DOHH2 (cell line): ENCODE measurements around the gene HLA-F.

Experiments
- H3F3A ChIP-seq: fragments of 200-600 bp; sonication (generic), shearing (Covaris generic); 2 replicates; pipeline ENCODE4 v1.6.0; 2016; ENCODE audit warnings: antibody characterized with exemption, mild to moderate bottlenecking; ENCODE audit not compliant: control insufficient read depth, insufficient read depth
- H3K27ac ChIP-seq: fragments of 200-600 bp; sonication (generic); 2 replicates; pipeline ENCODE4 v1.5.1; 2014; ENCODE audit warnings: low read depth, mild to moderate bottlenecking, low read length, moderate library complexity
- H3K27me3 ChIP-seq: fragments of 200-600 bp; sonication (generic); 2 replicates; pipeline ENCODE4 v1.6.1; 2014; ENCODE audit warnings: mild to moderate bottlenecking, low read length, mixed read lengths; ENCODE audit not compliant: control insufficient read depth
- H3K36me3 ChIP-seq: fragments of 200-600 bp; sonication (generic); 2 replicates; pipeline ENCODE4 v1.6.1; 2014; ENCODE audit warnings: mild to moderate bottlenecking, low read length, moderate library complexity, mixed read lengths; ENCODE audit not compliant: control insufficient read depth
- H3K4me1 ChIP-seq: fragments of 200-600 bp; sonication (generic); 2 replicates; pipeline ENCODE4 v1.6.1; 2014; ENCODE audit warnings: mild to moderate bottlenecking, low read length, mixed read lengths; ENCODE audit not compliant: control insufficient read depth
- H3K4me2 ChIP-seq: fragments of 200-600 bp; sonication (generic); 2 replicates; pipeline ENCODE4 v1.6.0; 2014; ENCODE audit warnings: mild to moderate bottlenecking, low read length, moderate library complexity
- H3K4me3 ChIP-seq: fragments of 200-600 bp; sonication (generic); 2 replicates; pipeline ENCODE4 v1.5.1; 2014; ENCODE audit warnings: mild to moderate bottlenecking, low read length, mixed read lengths
- H3K79me2 ChIP-seq: fragments of 200-600 bp; sonication (generic); 2 replicates; pipeline ENCODE4 v1.6.1; 2014; ENCODE audit warnings: mild to moderate bottlenecking, low read length, mixed read lengths; ENCODE audit not compliant: control insufficient read depth
- H3K9me2 ChIP-seq: fragments of 200-600 bp; sonication (generic); replicated peaks from 2 replicates; pipeline ENCODE4 v1.6.1; 2014; ENCODE audit warnings: mild to moderate bottlenecking, low read length, mixed read lengths; ENCODE audit not compliant: control insufficient read depth
- H3K9me3 ChIP-seq: fragments of 200-600 bp; sonication (generic); 2 replicates; pipeline ENCODE4 v1.6.1; 2014; ENCODE audit warnings: antibody characterized with exemption, low read length, mixed read lengths; ENCODE audit not compliant: control insufficient read depth, insufficient read depth
- H4K20me1 ChIP-seq: fragments of 200-600 bp; sonication (generic); 2 replicates; pipeline ENCODE4 v1.6.0; 2014; ENCODE audit warnings: low read depth, mild to moderate bottlenecking, antibody characterized with exemption, low read length, moderate library complexity; ENCODE audit not compliant: control insufficient read depth, insufficient read depth
- CTCF ChIP-seq: fragments of 200-600 bp; sonication (generic); IDR thresholded peaks from one replicate; pipeline ENCODE4 v1.5.1; 2014; ENCODE audit warnings: antibody characterized with exemption, mild to moderate bottlenecking, low read depth, low read length; ENCODE audit not compliant: poor library complexity, severe bottlenecking
- EZH2phosphoT487 ChIP-seq: fragments of 200-600 bp; sonication (generic); IDR thresholded peaks from 2 replicates; pipeline ENCODE4 v1.6.1; 2017; ENCODE audit warnings: borderline replicate concordance, mild to moderate bottlenecking, antibody characterized with exemption, low read length, moderate library complexity, mixed read lengths

HLA-F gene

GRCh38 chr6:29753309-29753644 lies 30.0 kb downstream of the HLA-F start:
- Histone ChIP-seq H3K9me3 (no peaks in the 10 kb centered on the region), H4K20me1 (no peaks in the 10 kb centered on the region), H3K4me2 (peak overlapping the region; percentile 90), H3K27ac (no peak overlapping the region), H3K36me3 (peaks cover 3% of the 10 kb centered on the region; the same call in 1 of the 2 replicates), H3K4me3 (peak overlapping the region; percentile 96), H3K79me2 (no peaks in the 10 kb centered on the region), H3K9me2 (no peaks in the 10 kb centered on the region), H3F3A (no peaks in the 10 kb centered on the region), H3K27me3 (no peaks in the 10 kb centered on the region), H3K4me1 (peaks cover 33% of the 10 kb centered on the region)
- no peak for TF ChIP-seq EZH2phosphoT487
- TF ChIP-seq CTCF, result no peak

GRCh38 chr6:29755295-29755871 lies 32.1 kb downstream of the HLA-F start:
- H3K4me2 ChIP-seq, result no peak overlapping the region
- H3K36me3 ChIP-seq, result peaks cover 9% of the 10 kb centered on the region; the same call in 1 of the 2 replicates
- no peaks in the 10 kb centered on the region for H3K9me3 ChIP-seq
- H3K4me3 ChIP-seq, result no peak overlapping the region
- no peaks in the 10 kb centered on the region for H4K20me1 ChIP-seq
- H3K27ac ChIP-seq, result no peak overlapping the region
- no peak for TF ChIP-seq EZH2phosphoT487
- no peak for TF ChIP-seq CTCF
- peaks cover 42% of the 10 kb centered on the region for H3K4me1 ChIP-seq
- H3K9me2 ChIP-seq, result no peaks in the 10 kb centered on the region
- H3F3A ChIP-seq, result no peaks in the 10 kb centered on the region
- H3K79me2 ChIP-seq, result no peaks in the 10 kb centered on the region
- no peaks in the 10 kb centered on the region for H3K27me3 ChIP-seq

- Histone ChIP-seq H3K27ac (no peak overlapping the region), H3K4me2 (no peak overlapping the region), H3K36me3 (peaks cover 9% of the 10 kb centered on the region; the same call in 1 of the 2 replicates), H3K9me3 (no peaks in the 10 kb centered on the region), H3K4me3 (no peak overlapping the region), H3F3A (no peaks in the 10 kb centered on the region), H3K4me1 (peaks cover 41% of the 10 kb centered on the region), H3K27me3 (no peaks in the 10 kb centered on the region), H3K79me2 (no peaks in the 10 kb centered on the region), H4K20me1 (no peaks in the 10 kb centered on the region), H3K9me2 (no peaks in the 10 kb centered on the region)
- TF ChIP-seq EZH2phosphoT487 (no peak), CTCF (no peak)
Observed at GRCh38 chr6:29757282-29757681, 34.0 kb downstream of the HLA-F start.
